SK-N-MC (cell line): ENCODE data around the gene ZNF165.

Experiments
- EZH2 ChIP-seq: fragments of 200-600 bp; sonication (generic); IDR thresholded peaks from one replicate; pipeline ENCODE4 v1.6.1; 2017; ENCODE audit warnings: antibody characterized with exemption
- FOXP2 ChIP-seq: optimal IDR thresholded peaks from 2 replicates; pipeline ENCODE3; 2011; ENCODE audit warnings: mild to moderate bottlenecking, moderate library complexity; ENCODE audit not compliant: insufficient read depth; ENCODE audit errors: extremely low read length, control extremely low read depth
- POLR2AphosphoS5 ChIP-seq: IDR thresholded peaks from 2 replicates; pipeline ENCODE4 v1.6.1; 2012; ENCODE audit warnings: mild to moderate bottlenecking, low read depth, low read length, borderline replicate concordance

DNA sequence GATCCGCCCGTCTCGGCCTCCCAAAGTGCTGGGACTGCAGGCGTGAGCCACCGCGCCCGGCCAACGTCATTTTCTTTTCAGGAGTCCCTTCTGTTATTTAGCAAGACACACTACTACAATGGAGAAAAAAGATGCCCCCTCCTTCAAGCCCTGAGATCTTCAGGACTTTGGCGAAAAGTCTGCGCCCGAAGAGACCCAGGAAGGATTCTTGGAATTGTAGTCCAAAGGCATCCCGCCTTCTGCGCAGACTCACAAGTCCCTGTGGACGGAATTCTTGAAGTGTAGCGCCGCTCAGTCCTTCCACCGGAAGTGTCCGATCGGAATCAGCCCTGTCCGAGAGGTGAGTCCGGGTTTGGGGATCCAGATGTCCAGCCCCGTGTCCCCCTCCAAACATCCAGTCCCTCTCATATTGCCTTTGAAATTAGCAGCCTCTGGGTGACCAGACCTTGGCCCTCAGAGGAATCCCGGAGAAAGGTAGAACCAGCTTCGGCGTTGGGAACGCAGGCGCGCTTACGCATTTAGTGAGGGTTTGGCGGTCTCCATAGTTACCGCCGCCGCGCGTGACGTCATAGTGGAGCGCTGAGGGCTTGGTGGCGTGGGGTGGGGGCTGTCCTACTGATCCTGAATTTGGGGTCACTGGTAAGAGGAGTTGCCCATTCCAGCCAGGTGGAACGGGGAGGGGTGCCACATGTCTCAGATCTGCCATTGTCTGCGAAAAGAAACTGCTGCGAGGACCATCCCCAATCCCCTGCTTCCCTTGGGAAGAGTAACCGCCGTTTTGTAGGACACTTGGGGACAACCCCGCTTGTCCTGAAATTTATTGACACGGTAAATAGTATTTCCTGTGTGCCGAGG lies 490 bp downstream of the ZNF165 start:
- no peak for TF ChIP-seq EZH2
- peak; percentile 74 for TF ChIP-seq POLR2AphosphoS5
- TF ChIP-seq FOXP2, result peak; percentile 70
